CD4-positive, alpha-beta T cell treated with Interleukin-6 for 4 hours (primary cell): ENCODE measurements around the gene KRTAP12-4.
"Not testable (repeated sequence)": the region's sequence is repeated elsewhere in the genome, so short reads cannot be mapped to it uniquely, and the experiment has no call there.

ENCODE experiments used
- DNase-seq: peaks from one replicate; pipeline ENCODE4 v3.0.0-alpha.2; 2020; ENCODE audit warnings: mixed read lengths

Gene KRTAP12-4

GRCh38 chr21:44653656-44654575 lies 543 bp downstream of the KRTAP12-4 start:
- DNase-seq, result peak; percentile 67

- no peak for DNase-seq
Measured at GRCh38 chr21:44653123-44653522, 1.3 kb downstream of the KRTAP12-4 start.

- DNase-seq, result no peak
Measured at GRCh38 chr21:44650973-44651675, 3.3 kb downstream of the KRTAP12-4 start.

GRCh38 chr21:44650265-44650972 lies 4.0 kb downstream of the KRTAP12-4 start:
- no peak for DNase-seq

GRCh38 chr21:44649521-44650100 lies 4.8 kb downstream of the KRTAP12-4 start:
- DNase-seq, result no peak

GRCh38 chr21:44648557-44649311 lies 5.7 kb downstream of the KRTAP12-4 start:
- DNase-seq, result no peak

- DNase-seq, result no peak
Measured at GRCh38 chr21:44647222-44647552, 7.3 kb downstream of the KRTAP12-4 start.

- not testable (repeated sequence) for DNase-seq
Measured at GRCh38 chr21:44646366-44647221, 7.9 kb downstream of the KRTAP12-4 start, which contains the start of gene KRTAP10-11. Gene KRTAP10-11 (plus strand): TSS chr21:44646414. CDS start chr21:44646459, 45 bp downstream.

GRCh38 chr21:44644878-44645277 lies 9.6 kb downstream of the KRTAP12-4 start:
- DNase-seq, result no peak

- no peak for DNase-seq
Measured at GRCh38 chr21:44643741-44644310, 10.6 kb downstream of the KRTAP12-4 start.

- no peak for DNase-seq
Measured at GRCh38 chr21:44640761-44641160, 13.7 kb downstream of the KRTAP12-4 start.

GRCh38 chr21:44639331-44639655 lies 15.2 kb downstream of the KRTAP12-4 start:
- DNase-seq, result no peak

GRCh38 chr21:44638506-44639330 lies 15.7 kb downstream of the KRTAP12-4 start:
- not testable (repeated sequence) for DNase-seq

GRCh38 chr21:44637851-44638348 lies 16.6 kb downstream of the KRTAP12-4 start:
- DNase-seq, result not testable (repeated sequence)

- no peak for DNase-seq
Measured at GRCh38 chr21:44637018-44637850, 17.2 kb downstream of the KRTAP12-4 start, which contains the start of gene KRTAP10-10. Gene KRTAP10-10 (plus strand): TSS chr21:44637356. CDS start chr21:44637418, 62 bp downstream.

- DNase-seq, result no peak
Measured at GRCh38 chr21:44636209-44637017, 18.0 kb downstream of the KRTAP12-4 start.

GRCh38 chr21:44632067-44632466 lies 22.4 kb downstream of the KRTAP12-4 start:
- no peak for DNase-seq

- peak; percentile 16 for DNase-seq
Measured at GRCh38 chr21:44630440-44630839, 24.0 kb downstream of the KRTAP12-4 start.
